Kidney glomerular epithelial cell (primary cell): Measurements from ENCODE around the gene TANGO2.

Source experiments
- DNase-seq: peaks from one replicate; lab custom pipeline; 2025; lab: John Stamatoyannopoulos, UW

The TANGO2 gene

DNA sequence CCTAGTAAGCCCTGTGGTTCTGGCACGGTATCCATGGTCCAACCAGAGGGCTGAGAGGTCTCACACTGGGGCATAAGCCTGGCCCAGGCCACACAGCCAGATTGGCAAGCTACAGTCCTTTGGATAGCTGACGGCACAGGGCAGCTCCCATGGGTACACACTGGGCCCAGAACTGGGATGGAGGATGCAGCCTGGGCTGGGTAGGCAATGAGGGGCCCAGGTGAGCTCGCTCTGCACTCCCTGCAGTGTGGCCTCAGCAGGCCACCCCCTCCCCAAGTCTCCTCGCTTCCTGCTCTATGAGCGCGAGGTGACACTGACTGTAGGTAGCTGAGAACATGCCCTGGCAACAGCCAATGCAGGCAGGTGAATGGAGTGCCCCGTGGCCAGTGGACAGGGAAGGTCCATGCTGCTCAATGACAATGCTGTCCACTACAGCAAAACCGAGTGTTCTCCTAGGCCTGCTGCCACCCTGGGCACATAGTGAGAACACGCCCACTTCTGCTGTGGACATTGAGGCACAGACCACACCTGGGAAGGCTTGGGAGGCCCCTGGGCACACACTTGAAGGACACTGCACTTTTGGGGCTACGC, 8.1 kb upstream of the TANGO2 start:
- DNase-seq, result no peak

DNA sequence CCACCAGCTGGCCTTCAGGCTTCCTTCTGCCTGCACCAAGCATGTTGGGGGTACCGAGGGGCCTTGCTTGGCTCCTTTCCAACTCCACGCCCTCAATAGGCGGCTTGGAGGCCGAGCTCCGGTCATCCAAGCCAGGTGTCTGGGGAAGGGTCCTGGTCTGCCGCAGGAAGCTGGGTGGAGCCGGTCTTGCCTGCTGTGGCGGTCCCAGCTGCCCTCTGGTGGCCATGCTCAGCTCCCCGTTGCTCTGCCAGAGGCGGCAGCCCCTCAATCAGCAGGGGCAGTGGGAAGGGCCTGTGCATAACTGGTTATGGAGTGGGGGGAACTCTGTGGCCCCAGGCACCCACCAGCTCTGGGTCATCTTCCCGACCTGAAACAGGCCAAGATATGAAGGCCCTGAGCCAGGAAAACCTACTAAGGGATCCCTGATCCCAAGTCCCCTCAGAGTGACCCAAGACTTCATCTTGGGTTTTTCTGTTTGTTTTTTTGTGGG, 7.5 kb upstream of the TANGO2 start:
- peak; percentile 11 for DNase-seq

DNA sequence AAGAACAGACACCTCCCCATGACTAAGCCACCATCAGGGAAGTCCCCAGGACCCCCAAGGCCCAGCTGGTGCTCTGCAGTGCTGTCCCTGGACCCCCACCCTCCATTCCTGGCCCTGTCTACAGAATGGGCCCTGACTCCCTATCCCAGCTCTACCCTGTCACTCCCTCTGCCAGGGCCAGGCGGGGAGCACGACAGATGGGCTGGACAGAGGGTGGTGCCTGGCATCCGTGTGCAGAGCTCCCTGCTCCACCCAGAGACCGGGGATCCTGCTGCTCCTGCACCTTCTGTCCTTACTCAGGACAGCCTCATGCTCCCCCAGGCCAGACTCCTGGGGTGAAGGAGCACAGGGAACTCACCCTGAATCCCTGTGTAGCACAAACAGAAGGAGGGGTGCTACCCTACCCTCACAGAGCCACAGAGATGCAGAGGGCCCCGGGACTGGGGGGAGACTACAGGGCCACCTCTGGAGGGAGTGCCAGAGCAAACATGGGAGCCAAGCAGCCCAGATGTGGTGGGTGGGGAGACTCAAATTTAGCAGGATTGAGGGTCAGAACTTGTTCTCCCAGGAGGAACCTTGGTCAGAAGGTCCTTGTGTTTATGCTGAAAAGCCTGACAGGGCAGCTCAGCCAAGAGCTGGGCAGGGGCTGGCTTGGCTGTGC, 6.3 kb upstream of the TANGO2 start:
- no peak for DNase-seq

DNA sequence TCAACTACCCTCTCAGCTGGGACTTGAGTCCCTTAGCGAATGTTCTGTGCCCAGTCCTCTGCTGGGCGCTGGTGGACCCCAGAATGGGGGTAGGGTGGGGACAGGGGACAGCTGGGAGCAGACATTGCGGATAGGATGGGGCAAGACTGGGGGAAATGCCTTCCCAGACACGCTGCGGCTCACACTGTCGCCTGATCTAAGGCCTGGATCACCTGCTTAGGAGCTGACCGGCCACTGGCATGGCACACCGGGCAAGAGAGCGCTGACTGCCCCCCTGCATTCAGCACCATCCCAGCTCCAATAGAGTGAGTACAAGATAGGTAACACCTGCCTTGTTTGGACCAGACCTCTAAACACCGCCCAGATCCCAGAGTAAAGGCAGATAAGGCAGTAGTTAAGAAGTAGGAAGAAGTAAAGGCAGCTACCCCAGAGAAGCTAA, 5.7 kb upstream of the TANGO2 start:
- DNase-seq, result no peak

DNA sequence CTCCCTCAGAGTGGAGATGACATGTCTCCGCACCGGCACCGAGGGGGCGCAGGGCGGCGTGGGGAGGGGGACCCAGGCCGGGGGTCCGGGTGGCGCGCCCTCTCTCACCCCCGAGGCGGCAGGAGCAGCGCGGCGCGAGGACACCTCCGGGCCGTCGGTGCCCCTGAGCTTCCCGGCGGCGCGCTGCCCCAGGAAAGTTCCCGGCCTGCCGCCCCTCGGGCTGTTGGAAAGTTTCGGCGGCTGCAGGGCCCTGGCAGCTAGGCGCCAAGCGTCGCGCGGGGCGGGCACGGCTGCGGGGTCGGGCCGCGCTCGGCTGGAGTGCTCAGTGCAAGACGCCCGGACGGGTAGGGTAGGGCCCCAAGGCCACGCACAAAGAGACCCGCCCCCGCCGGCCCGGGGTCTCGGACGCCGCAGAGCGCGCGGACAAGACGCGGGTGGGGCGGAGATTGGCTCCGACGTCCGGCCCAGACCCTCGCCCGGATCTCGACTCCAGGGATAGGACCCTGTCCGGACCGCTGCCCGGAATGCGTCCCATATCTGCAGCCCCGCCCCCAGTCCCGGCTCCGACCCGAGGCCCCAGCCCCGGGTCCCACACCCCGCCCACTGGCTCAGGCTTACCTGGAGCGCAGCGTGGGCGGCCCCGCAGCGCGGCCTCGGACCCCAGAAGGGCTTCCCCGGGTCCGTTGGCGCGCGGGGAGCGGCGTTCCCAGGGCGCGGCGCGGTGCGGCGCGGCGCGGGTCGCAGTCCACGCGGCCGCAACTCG, 4.8 kb upstream of the TANGO2 start:
- DNase-seq, result no peak

DNA sequence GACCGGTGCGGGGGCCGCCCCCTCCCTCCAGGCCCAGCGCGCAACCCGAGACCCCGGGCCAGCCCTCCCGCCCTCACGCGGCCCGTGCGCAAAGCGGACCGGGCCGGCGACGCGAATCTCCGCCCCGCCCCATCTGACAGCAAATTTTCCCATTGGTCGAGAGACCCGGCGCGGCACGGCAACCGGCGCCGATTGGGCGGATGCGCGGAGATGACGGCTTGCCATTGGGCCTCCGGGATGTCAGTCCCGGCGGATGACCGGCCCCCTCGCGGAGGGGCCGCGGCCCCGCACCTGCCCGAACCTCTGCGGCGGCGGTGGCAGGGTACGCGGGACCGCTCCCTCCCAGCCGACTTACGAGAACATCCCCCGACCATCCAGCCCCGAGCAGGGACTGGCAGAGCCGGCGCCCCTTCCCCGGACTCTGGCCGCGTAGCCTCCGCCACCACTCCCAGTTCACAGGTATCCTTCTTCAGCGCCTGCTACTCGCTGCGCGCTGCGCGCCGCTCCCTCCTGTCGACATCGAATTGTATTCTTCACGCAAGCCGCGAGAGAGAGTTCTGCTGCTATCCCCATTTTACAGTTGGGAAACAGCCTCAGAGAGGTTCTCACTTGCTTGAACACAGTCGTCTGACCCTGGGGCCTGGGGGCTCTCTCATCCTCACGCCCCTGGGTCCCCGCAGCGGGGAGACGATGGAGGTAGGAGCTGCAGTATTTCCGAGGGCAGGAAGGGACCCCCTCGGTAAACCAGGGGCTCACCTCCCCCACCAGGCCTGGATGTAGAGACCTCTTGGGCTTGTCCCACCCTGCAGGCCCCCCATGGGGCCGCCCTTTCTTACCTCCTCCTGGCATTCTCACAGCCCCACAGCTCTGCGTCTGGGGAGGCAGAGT, 3.9 kb upstream of the TANGO2 start, which contains the start of gene ARVCF:
ARVCF (minus strand) TSS at position 90 of the 888 bp plus-strand sequence. CDS start 26,029 bp downstream, outside the sequence.
- peak; percentile 75 for DNase-seq

DNA sequence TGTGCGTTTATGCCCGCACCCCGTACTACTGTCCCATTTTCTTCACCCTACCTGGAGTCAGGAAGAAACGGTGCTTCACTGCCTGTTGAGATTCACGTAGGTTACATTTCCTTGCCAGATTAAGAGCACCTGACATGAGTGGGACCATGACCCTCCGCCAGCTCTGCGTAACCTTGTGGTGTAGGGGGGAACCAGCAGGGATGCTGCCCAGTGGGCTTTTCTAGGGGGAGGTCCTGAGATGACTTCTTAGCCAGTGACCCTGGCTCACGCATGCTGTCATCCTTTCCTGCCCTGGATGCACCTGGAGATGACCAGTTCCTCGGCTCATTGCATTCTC, 3.3 kb upstream of the TANGO2 start:
- no peak for DNase-seq

DNA sequence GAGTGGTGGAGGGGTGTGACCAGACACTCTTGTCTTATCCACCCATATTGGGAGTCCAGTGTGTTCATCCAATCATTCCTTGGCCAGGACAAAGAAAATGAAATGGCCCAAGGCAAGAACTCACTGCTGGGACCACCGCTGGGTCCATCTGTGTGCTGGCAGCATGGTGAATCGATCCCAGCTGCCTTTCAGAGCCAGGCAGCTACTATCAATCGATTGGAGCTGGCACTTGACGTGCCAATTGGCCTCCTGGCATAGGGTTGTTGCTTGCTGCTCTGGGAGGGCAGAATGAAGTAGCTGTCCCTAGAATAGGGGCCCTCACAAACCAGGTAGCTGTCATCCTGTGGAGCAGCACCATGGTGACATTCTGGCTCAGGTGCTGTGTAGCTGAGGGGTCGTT, 2.9 kb upstream of the TANGO2 start:
- no peak for DNase-seq

DNA sequence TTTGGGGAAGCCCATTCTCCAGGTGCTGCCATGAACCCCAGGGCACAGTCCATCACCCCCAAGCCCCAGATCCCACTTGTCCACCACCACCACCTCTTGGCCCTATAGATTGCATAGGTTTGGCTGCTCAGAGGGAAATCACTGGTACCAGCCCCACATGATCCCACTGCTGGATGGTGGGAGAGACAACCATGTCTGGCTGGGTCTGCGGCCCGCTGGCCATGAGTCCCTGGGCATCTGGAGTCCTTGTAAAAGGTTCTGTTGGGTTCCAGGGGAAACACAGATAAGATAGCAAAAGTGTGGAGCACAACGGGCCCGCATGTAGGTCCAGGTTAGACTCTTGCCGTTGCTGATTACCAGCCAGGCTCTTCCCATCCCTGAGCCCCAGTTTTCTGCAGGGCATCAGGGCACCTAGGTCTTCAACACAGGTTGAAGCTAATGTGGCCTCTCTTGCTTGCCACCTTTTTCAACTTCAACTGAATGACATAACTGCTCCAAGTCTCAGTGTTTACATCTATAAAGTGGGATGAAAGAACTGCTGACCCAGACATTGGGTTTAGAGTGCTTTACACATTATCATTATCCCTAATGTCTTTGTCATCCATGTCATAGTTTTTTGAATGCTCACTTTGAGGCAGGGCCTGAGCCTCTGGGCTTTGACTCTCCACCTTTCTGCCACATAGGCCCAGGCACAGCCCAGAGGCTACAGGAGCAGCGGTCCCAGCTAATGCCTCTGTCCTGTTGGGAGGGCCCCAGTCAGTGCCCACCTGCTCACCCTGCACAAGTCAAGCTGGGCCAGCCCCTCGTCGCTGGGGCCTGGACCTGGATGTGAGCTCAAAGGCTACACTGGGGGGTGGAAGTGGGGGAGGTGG, 1.0 kb upstream of the TANGO2 start:
- DNase-seq, result no peak

DNA sequence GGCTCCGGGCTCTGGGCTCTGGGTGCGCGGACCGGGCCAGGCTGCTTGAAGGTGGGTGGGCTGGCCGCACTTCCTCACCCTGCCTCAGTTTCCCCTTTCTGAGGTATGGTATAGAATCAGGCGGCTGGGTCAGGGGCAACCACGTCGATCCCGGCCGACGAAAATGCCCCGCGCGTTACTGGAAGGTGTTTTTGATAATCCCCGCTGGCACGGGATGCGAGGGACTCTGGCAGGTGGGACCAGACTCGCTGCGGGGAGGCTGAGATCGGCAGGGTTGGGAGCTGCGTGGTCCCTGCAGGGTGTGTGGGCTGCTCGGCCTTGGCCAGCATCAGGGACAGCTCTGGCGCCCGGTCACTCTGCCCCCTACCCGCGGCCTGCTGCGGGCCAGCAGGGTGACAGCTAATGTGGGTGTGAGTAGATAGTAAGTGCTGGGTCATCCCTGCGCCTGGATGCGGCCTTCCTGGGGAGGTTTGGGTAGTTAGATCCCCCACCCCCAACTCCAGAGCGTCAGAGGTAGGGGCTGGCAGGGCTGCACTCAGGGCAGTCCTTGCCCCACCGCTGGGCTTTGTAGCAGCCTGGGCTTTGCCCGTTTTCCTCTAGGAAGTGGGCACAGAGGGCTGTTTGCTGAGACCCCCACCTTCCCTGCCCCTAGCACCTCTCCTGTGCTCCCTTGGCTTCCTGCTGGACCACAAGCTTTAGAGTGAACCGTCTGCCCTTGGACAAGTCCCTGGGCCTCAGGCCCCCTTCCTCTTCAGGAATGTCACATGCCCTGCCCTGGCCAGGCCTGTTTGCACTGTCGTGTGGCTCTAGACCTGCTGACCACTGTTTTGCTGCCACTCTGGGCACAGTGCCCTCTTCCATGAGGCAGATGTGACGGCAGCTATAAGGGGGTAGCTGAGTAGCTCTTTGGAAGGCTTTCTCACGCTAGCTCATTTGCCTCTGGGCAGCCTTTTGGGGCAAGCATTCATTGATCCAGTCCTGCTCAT, 579 bp downstream of the TANGO2 start:
- DNase-seq, result no peak

DNA sequence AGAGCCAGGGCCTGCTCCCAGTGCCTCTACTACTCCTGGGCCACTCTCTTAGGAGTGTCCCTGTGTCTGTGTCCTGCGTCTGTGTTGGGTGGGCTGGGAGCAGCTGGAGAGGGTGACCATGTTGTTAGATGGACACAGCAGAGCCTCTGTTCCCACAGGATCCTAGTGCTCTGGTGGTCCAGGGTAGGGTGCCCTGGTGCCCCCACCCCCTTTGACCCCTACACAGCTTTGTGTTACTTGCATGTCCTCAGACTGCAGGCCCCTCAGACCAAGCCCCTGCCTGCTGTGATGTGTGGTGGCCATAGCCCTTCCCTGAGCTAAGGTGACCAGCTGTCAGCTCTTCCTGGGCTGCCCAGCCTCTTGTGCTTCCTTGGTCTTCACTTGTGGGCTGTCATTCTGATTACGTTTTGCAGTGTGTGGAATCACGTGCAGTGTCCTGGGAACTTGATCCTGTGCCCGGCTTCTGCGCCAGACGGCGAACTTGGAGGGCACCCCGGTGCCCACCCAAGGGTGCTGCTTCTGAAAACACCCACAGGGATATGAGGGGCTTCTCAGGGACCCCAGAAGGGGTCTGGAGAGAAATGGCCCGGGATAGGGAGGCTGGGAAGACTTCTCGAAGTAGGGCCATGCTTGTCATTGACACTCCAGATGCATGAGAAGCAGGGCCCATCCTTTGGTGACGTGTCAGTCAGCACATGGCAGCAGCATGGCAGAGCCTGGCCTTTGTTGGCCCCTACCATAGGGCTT, 1.5 kb downstream of the TANGO2 start:
- no peak for DNase-seq

DNA sequence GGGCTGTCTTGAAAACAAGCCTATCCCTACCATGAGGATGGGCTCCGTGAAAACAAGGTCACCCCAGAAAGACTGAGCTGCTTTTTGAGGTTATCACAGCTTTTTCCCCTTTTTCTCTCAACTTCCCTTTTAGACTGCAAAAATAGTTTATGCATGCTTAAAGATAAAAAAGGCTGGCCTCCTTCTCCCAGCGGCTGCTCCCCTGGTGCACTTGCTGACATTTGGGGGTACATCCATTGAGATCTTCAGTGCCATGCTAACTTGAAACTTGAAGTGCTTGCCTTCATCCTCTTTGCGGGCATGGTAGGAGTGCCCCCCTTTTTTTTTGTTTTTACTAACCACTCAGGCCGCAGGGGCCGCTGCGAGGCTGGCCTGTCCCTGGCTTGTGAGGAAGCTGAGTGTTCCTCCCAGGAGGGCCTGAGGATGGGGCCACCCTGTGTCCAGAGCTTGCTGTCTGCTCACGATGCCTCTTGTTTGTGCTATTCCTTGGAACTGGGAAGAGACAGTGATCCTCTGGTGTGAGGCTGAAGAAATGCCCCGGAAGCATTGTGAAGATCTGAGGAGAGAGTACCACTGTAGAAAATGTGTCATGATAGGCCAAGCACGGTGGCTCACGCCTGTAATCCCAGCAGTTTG, 2.2 kb downstream of the TANGO2 start:
- no peak for DNase-seq

DNA sequence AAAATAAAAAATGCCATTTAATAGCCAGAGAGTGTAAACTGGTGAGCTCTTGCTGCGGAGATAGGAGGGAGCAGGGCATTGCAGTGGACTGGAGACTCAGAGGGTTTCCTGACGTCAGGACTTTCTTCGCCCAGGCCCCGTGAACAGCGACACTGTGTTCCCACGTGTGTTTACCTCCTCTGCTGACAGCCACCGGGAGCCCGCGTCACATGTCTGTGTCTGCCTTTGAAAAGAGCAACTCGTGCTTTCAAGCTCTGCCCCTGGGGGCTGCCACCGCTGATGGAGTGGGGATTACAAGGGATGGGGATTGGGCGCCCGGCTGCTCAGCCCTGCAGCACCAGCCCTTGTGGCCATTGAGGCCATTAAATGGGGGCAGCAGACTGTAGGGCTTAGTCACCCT, 3.3 kb downstream of the TANGO2 start:
- no peak for DNase-seq

DNA sequence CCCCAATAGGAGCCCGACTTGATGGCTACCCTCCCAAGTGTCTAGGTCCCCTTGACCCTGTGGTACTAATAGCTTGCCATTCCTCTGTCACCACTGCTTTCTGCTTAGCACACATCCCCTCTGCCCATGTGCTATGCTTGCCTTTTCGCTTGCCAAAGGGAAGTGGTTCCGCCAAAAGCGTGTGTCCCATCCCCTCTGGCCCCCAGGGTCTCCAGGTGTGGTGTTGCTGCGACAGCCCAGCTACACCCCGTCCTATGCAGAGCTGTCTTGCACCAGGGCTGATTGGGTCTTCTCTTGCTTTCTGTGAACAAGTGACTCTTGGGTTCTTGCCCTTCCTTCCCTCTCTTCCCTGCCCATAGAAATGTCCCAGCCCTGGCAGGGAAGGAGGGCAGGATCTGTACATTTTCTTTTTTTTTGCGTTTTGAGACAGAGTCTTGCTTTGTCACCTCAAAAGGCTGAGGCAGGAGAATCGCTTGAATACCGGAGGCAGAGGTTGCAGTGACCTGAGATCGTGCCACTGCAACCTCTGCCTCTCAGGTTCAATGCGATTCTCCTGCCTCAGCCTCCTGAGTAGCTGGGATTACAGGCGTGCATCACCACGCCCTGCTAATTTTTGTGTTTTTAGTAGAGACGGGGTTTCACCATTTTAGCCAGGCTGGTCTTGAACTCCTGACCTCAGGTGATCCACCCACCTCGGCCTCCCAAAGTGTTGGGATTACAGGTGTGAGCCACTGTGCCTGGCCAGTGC, 3.9 kb downstream of the TANGO2 start:
- no peak for DNase-seq

DNA sequence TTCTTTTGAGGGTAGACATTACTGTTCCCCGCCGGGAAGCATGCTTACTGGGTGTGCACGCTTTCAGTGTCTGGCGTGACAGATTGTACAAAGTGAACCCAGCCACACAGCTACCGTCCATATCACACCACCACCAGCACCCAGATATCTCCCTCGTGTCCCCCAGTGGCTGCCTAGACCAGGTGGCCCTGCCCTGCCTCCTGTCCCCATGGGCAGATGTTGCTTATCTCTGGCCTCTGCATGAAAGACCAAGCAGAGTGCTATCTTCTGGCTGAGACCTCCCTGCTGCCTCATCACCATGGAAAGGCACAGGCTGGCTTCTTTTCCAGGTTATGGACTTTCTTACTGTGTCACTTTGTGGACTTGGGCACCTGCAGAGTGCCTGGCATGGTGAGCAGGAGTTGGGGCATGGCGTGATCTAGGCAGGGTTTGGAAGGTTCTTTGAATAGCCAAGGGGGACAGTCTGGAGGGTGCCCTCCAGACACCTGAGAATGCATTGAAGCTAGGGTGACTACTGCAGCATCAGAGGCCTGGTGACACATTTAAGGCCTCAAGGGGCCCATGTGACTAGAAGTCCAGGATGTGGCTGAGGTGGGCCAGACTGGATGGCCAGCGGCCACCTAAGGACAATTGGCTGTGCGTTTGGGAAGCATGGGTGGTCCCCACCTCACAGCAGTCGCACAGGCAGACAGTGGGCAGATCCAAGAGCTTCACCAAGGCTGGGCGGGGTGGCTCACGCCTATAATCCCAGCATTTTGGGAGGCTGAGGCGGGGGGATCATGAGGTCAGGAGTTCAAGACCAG, 4.7 kb downstream of the TANGO2 start:
- no peak for DNase-seq

DNA sequence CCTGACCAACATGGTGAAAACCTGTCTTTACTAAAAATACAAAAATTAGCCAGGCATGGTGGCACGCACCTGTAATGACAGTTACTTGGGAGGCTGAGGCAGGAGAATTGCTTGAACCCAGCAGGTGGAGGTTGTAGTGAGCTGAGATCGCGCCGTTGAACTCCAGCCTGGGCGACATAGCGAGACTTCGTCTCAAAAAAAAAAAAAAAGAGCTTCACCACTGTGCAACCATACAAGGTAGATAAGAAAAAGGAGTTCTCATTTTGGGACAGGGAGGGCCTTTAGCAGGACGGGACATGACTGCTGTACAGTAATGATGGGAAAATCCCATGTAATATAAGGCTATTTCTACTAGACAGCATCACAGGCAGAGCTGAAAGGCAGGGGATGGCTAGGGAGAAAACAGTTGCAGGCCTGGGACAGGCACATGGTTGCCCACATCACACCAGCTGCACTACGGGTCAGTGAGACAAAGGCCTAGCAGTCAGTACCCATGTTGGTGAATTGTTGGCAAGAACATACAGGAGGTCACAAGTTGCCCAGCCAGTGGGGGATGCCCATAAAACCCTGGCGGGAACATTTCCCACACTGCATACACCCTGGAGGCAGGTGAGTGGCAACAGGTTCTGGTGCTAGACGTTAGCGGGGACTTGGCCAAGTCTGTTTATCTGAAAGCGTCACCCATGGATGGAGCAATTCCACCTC, 5.4 kb downstream of the TANGO2 start:
- DNase-seq, result no peak
